ENCODE results near the gene NUP205.

DNA sequence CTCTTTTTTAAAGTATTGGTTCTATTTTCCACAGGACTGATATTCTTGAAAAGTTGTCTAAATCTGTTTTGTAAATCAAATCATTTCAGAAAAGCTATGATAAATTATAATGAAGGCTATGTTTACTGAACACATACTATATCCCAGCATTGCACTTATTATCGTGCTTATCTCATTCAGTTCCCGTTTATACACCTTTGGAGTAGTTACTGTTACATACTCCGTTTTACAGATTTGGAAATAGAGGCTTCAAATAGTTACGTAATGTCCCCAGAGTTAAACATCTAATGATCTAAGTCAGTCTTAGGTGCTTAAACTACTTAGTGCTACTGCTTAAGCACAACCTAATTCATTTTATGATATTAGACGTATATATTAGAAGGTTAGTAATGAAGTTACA, 1.2 kb downstream of the NUP205 start:
- TF ChIP-seq, protein P1, sequence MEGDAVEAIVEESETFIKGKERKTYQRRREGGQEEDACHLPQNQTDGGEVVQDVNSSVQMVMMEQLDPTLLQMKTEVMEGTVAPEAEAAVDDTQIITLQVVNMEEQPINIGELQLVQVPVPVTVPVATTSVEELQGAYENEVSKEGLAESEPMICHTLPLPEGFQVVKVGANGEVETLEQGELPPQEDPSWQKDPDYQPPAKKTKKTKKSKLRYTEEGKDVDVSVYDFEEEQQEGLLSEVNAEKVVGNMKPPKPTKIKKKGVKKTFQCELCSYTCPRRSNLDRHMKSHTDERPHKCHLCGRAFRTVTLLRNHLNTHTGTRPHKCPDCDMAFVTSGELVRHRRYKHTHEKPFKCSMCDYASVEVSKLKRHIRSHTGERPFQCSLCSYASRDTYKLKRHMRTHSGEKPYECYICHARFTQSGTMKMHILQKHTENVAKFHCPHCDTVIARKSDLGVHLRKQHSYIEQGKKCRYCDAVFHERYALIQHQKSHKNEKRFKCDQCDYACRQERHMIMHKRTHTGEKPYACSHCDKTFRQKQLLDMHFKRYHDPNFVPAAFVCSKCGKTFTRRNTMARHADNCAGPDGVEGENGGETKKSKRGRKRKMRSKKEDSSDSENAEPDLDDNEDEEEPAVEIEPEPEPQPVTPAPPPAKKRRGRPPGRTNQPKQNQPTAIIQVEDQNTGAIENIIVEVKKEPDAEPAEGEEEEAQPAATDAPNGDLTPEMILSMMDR (IDR thresholded peaks at IDR 0.05) = no peak
- no peak for TF ChIP-seq POLR2AphosphoS5 (IDR thresholded peaks at IDR 0.05; ENCODE audit: low read depth, low read length)

Data from Panc1 (cell line).